ENCODE data around the gene RER1.
A peak's percentile ranks its signal among the peaks of the same experiment; 100 is the strongest.

The RER1 gene

DNA sequence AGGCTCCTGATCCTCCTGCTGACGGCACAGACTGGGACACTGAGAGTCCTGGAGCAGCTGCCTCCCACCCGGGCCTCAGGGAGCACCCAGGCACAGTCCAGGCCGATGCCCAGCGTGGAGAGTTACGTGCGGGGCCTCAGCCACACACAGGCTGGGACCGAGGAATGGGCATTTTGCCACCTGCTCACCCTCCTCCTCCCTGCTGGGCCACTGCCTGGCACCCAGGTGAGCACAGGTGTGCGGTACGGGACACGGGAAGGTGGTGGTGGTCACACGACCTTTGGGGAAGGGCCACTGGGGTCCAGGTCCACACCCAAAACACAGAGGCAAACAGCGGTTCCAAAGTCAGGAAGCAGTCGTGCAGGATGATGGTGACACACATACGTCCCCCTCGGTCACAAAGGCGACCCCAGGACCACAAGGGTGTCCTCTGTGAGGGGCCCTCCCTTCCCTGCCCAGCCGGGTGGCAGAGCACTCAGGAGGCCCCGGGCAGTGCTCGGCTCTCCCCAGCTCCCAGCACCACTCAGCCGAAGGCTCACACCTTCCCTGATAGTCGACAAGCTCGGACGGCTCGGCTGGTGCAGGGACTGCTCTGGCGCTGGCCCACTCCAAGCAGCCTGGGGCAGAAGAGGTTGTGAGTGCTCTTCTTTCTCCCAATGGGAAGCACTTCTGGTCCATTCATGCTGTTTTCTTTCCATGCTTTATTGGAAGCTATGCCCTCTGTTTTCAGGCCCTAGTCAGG, 14.5 kb upstream of the RER1 start:
- DNase-seq, result no peak

DNA sequence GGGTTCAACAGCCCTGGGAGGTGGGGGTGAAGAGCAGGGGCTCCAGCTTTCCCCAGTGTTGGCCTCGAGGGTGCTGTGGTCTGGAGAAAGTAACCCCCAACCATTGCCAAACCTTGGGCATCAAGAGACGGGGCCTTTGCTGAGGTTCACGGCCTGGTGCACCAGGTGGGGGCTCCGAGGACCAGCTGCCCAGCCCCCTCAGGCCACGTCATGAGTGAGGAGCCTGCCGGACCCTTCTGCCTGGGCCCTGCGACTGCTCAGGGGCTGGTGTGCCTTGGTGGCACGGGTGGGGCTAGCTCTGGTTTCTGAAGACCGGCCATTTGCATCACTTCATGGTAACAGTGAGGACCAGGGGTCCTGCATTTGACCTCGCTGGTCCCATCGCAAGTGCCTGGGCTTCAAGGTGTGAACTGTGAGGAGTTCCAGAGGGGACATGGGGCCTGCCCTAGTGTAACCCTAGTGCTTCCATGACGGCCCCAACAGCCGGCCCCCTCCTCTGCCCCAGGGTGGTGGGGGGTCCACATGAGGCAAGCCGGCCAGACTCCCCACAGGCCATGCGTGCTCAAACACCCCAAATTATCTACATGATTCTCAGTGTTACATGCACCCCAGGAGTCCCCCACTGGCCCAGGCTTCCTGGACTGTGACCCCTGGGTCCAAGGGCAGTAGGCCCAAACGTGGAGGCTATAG, 13.7 kb upstream of the RER1 start:
- DNase-seq, result no peak

DNA sequence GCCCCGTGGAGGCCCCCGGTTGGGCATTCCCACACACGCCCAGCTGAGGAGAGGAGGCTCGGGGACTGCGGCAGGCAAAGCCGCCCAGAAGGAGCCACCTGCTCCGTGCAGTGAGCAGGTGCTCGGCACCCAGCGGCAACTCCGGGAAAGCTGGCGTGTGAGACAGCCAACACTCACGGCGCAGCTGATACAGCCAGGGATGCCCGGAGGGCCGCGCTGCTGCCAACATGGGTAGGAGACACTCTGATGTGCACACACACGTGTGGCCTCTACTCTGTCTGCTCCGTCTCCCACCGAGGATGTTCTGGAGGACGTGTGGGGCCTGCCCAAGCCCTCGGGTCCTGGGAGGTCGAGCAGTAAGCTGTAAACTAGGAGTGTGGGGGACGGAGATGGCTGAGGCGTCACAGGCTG, 13.2 kb upstream of the RER1 start:
- no peak for DNase-seq

DNA sequence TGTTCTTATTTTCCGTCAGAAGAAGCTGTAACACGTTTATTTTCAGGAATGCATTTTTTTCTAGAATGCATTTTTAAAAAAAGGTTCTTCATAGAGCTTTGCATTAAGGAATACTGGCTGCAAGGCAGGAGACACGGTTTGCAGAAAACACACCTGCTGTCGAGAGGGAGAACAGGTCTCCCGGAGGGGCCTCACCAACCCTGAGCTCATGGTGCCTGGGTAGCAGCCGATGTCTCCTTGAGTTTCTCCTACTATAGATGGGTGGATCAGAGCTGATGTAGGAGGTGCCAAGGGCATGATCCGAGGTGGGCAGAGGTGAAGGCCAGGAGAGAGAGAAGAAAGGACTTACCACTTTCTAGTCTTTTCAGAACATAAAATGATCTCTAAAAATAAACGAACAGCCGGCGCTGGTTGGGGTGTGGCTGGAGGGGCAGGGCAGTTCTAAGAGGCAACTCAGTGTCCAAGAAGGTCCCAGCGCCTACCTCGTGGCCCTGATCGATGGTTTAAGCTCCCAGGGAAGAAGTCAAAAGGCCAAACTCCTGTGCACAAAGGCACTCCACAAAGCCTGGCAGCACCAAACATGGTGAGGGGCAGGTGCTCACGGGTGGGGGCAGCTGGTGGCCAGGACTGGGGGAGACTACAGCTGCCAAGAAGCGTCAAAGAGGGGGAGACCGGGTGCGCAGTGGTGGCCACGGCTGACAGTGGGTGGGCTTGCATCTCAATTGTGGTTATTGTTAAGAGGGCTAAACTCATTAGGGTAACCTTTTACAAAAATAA, 12.5 kb upstream of the RER1 start:
- DNase-seq, result no peak

DNA sequence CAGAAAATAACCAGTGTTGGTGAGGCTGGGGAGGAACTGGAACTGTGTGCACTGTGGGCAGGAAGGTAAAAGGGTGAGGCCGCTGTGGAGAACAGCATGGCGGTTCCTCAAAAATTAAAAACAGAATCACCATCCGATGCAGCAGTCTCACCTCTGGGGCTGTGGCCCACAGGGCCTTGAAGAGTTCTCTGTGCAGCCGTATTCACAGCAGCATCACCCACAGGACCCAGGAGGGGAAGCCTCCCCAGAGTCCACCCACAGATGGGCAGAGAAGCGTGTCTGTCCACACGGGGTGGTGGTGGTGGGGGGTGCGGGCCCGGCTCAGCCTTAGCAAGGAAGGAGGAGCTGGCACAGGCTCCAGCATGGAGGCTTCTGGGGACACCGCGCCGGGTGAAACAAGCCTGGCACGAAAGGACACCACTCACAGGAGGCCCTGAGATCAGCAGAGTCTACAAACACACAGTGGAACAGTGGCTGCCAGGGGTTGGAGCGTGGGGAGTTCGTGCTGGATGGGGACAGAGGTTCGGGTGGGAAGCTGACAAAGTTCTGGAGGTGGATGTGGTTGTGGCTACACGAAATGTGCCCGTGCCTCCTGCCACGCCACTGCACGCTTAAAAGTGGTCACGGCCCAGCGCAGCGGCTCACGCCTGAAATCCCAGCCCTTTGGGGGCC, 11.8 kb upstream of the RER1 start:
- DNase-seq, result no peak

DNA sequence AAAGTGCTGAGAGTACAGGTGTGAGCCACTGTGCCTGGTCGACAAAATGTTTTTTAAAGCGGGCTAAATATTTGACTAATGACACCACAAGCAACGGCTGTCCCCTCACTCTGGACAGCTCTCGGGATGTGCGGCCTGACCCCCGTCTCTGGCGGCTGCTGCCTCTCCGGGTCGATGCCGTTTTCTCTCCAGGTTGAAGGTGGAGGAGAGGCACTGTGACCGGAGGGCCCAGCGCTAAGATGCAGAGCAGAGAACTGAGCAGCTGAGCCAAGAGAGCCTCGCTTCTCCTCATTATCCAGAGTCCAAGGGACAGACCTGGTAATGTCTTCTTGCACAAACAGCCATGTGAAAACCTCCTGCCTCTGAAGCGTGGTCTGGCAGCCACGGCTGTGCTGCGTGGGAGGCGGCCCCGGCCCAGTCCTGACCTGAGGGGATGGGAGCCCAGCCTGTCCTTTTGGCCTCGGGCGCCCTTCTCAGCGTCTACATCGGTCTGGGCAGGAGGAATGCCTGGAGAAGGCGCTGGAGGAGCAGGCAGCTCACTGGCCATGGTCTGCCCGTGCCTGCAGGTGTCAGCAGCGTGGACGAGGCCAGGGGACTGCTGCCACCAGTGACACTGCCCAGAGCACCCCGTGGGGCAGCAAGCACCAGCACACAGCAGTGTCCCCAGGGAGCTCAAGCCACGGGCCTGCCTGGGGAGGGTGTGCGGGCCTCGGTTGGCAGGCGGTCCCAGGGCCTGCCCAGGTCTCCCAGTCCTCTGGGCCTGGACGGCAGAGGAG, 10.6 kb upstream of the RER1 start:
- no peak for DNase-seq

DNA sequence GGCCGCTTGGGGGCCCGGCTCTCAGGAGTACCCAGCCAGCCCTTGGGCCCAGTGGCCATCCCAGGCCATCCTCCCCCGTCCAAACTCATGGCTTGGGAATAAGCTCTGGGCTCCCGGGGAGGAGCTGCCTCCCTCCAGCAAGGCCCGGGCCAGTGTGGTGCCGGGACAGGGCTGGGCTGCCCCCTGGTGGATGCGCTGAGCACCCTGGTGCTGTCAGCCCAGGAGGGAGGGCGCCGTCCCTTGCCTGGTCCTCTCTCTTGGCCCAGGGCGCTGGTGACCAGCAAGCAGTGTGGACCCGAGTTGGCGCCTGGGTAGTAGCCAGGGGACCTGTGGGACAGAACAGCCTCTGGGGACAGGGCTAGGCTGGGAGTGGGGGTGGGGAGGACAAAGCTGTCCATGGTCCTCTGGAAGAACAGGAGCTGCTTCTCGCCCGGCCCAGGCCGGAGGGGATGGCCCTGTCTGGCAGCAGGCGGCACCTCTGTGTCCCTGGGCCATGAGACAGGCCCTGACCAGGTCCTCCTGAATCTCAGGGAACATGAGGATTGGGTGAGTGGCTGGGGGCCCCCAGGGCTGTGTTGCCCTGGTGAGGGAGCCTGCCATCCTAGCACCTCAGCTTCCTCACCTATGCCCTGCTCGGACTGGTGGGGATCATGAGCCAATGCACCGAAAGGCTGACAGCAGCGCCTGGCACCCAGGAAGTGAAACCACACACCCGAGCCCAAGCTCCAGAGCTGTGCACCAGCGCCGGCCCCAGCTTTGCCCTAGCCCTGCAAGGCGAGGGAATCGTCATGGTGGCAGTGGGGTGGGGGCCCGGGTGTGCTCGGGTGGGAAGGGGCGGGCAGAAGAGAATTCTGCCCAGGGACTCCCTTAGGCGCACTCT, 9.7 kb upstream of the RER1 start:
- DNase-seq, result peak; percentile 66

DNA sequence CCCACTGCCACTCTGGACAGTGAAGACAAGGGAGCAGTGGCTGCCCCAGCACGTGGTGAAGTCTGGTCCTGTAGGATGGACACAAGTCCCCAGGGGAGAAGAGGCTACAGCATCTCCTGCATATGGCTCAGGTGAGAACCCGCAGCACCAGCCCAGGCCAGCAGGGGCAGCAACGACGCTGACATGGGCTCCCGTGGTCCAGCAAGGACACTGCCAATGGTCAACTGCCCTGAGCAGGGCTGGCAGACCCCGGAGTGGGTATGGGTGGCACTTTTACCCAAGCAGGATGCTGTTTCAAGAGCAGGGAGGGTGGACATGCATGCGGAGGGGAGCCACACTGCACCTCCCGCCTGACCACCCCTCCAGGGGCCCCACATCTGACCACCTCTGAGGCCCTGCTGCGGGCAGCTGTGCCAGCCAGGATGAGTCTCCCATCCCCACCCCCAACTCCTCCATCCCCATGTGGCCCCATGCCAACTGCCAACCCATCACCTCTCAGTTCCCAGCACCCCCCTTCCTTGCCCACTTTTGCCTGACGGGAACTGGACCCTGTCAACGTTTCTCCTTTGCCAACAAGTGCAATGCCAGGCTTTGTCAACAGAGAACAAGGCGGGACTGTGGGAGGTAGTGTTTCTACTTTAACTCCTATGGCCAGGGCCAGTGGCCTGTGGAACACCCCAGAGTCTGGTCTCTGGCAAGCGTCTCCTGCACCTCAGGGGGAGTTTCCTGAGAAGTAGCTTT, 8.8 kb upstream of the RER1 start:
- no peak for DNase-seq

DNA sequence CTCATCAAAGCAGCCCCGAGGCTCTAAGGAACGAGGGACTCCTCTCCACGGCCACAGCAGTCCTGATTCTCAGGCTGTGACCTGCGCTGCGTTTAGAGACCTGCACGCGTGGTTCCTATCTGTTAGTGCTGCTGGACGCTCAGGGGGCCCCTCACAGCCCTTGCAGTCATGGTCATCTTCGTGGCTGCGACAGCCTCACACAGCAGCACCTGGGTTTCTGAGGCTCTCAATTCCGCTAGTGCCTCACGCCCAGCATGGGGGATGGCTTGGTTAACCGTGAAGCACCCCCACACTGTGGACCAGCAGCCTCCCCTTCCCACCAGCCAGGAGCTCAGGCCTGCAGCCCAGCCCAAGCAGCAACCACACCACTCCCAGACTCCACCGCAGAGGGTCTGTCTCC, 8.1 kb upstream of the RER1 start:
- DNase-seq, result no peak

DNA sequence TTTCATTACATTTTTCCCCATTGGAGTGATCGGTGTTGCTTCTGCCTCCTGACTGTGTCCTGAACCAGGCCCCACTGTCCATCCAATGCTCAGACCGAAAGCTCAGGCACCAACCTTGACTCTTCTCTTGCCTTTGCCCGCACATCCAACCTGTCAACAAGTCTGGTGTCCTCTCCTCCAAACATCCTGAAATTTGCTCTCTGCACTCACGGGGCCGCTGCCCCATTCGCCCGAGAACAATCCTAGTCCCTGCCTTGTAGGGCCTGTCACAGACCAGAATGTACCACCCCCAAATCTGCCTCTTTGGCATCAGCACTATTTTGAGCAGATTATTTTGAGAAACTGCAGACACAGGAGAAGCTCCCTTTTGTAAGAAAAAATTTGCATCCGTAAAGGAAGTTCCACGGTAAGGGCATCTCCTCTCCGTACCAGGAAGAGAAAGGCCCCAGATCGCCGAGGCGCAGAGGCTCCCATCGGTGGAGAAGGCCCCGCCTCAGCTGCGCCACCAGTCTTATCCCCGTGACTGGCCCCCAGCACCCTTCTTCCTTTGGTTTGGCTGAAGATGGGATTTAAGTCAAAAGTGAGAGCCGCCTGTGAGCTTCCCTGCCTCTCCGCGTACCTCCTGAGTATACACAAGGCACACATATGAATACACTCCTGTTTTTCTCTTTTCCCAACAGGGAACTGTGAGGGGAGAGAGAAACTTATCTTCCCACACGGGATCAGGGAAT, 7.3 kb upstream of the RER1 start:
- DNase-seq, result no peak

DNA sequence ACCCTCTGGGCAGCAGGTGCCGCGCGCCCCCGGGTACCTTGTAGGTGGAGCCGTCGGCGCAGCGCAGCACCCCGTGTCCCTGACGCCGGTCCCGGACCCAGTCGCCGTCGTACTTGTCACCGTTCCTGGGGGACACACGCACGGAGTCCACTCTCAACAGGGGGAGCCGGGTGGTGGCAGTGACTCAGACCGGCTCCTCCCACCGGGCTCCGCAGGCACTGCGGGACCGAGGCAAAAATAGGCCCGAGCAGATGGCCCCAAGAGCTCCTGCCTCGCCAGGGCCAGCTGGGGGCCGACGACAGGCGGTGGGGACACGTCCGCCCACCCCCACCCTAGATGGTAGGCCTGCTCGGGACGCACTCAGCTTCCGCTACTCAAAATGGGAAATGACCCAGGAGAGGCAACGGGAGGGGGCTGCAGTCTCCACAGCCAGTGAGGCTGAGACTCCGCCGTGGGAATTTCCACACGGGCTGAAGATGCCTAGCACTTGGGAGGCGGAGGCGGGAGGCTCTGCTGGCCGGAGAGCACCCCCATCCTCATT, 6.6 kb upstream of the RER1 start:
- DNase-seq, result no peak

DNA sequence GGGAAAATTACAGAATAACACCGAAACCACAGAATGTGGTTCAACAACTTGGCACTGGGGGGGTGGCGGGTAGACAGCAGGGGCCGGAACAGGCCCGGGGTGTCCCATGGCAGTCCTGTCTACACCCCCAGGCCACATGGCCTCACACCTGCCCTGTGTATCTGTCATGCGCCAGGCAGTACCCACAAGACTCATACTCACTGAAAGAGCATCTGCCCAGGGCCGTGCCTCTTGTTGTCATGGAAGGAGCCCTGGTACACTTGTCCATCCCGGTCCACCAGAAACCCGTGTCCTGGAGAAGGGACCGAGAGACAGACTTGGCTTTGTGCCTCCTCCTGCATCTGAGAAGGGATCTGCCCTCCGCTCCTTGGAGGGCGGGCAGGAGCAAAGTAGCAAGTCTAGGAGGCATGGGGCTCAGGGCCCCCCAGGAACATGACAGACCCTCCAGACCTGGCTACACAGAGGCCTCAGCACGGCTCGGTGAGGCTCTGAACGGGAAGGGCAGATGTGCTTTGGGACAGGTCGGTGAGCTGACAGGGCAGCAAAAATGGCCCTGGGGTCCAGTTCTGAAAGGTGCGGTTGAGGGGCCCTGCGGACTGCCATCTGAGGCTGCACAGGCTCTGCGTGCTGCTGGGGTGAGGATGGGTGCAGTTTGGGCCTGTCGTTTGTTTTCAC, 5.9 kb upstream of the RER1 start:
- DNase-seq, result no peak

DNA sequence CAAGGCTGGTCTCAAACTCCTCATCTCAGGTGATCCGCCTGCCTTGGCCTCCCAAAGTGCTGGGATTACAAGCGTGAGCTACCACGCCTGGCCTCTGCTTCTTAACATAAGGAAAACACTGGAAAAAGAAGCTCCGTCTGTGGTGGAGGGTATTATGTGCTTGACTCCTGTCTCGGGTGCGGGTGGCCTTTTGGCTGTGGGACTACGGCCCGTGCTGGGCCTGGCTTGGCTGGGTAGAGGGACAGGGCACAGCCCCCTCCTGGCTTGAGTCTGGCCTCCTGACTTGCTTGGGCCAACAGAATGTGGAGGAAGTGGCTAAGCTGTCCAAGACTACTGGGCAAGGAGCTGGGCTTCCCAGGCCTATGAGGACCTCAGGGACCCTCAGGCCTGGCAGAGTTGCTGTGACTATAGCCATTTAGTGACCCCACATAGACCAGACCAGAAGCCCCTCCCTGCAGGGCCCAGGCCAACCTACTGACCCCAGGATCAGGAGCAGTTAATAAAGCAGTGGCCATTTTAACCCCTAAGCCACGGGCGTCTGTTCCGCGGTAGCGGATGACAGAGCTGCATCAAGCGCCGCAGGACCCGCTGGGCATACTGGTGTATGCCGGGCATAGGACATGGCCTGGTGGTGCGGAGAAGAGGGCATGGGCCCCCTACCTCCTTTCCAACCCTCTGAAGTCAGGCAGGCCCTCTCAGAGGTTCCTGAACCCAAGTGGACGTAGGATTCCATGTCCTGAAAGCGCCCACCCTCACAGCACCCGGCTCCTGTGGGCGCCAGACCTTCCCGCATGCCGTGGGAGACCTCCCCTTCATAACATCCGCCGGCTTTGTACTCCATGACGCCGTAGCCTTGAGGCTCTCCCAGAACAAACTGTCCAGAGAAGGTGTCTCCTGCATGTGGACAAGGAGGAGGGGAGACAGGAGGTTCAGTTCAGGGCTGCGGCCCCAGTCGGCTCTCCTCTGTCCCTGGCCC, 4.7 kb upstream of the RER1 start:
- DNase-seq, result no peak

DNA sequence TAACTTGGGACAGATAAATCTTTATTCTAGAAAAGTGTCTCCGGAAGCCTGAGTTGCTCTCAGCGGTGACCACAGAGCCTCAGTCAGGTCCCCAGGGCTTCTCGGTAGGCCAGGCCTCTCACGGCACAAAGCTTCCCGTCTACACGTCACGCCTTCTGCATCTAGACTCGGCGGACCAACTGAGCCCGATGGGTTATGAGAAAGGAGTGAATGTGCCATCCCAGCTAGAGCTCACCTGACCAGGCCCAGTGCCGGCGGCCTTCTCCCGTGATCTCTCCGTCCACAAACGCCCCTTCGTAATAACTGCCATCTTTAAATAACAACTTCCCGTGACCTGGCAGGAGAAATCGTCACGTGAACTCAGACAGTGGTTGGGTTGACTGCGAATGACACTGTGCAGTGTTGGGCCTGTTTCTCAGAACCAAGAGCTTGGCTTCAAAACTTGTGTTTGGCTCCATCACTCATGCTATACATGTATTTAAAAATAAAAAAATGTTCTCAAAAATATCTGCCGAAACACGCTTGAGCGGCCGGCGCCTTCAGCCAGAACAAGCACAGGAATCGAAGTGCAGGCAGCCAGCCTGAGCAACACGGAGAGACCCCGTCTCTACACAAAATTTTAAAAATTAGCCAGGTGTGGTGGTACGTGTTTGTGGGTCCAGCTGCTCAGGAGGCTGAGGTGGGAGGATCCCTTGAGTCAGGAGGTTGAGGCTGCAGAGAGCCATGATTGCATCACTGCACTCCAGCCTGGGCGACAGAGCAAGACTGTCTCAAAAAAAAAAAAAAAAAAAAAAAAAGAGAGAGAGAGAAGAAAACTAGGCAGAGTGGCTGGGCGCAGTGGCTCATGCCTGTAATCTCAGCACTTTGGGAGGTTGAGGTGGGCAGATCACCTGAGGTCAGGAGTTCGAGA, 3.4 kb upstream of the RER1 start:
- no peak for DNase-seq

DNA sequence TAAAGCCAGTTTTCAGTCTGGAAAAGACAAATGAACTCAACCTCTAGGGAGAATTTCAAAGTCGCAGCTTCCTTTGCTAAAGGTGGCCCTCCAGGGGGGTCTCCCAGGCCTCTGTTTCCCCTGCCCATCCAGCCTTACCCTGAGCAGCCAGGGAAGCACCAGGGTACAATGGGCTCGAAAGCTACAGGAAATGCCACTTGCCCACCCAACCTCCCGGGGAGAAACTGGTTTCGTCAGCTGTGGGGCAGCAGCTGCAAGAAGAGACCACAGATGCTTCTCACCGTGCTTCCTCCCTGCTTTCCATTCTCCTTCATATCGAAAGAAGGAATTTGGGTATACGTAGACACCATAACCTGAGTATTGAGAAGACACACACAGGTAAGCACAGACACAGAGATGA, 2.0 kb upstream of the RER1 start:
- DNase-seq, result no peak

DNA sequence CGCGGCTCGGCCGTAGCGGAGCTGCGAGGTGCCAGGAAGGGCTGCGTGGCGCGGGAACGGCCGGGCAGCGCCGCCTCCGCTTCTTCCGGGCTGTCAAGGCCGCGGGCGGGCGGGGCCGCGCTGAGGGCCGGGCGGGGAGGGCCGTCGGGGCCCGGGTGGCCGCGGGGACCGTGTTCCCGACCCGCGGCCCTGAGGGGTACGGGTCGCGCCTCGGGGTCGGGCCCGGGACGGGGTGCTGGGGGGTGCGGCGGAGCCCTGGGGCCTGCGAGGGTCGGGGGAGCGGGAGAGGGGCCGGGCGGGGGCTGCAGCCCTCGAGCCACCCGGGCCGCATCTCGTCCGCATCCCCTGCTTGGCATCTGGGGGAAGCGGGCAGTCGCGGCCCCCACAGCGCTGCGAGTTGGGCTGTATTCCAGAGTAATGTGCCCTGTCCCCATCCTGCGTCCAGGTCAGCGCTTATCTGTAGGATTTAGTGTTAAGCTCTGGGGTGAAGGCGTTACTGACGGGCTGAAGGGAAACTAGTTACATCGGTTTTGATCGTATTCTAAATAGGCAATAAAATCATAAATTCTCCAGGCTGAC, 379 bp downstream of the RER1 start:
- no peak for DNase-seq

Data from inflammatory macrophage treated with lipopolysaccharide for 4 hours (primary cell).